ENCODE results near the gene FUOM.

DNA sequence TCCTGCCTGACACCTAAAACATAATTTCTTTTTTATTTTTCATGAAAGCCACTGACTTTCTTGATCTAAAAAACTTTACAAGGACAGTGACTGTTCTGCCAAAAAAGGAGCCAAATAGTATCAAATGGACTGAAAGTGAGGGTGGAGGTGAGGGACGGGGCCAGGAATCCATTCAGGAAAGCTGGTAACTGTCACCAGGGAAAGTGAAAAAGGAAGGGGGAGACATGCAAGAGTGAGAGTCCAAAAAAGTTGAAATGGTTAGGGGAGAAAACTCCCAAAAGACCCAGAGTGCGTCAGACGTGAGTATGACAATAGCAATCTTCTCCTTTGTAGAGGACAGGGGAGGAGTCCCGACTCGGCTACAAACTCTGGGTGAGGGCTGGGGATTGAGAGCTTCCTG is 13.6 kb downstream of the FUOM start:
- TF ChIP-seq CTCF (IDR thresholded peaks at IDR 0.05) (no peak), POLR2AphosphoS5 (IDR thresholded peaks at IDR 0.05; ENCODE audit: insufficient read depth in 1 of 2, low read depth in 1 of 2) (no peak), POLR2A (IDR thresholded peaks at IDR 0.05) (no peak)
